Measurements from ENCODE around the gene PLCXD1. TPM values are rescaled to one million over a fixed set of nuclear protein-coding genes. Genes with fewer than 3 reads are reported as not detected.
"Not testable (repeated sequence)": the region's sequence is repeated elsewhere in the genome, so short reads cannot be mapped to it uniquely, and the experiment has no call there.

PLCXD1 gene
- total RNA-seq, 1 experiment from 2014 or later, result 8.7 TPM

DNA sequence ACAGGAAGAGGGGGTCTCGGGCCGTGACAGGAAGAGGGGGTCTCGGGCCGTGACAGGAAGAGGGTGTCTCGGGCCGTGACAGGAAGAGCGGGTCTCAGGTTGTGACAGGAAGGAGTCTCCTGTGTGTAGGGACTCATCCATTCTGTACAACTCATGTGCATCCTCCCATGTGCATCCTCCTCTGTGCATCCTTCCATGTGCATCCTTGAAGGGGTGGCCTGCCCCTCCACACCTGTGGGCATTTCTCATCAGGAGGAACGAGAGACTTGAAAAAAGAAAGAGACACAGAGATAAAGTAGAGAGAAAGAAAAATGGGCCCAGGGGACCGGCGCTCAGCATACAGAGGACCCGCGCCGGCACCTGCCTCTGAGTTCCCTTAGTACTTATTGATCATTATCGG is 30.2 kb upstream of the PLCXD1 start:
- no peak for TF ChIP-seq EZH2 (IDR thresholded peaks at IDR 0.05; ENCODE audit: low read depth)
- TF ChIP-seq, protein P1, sequence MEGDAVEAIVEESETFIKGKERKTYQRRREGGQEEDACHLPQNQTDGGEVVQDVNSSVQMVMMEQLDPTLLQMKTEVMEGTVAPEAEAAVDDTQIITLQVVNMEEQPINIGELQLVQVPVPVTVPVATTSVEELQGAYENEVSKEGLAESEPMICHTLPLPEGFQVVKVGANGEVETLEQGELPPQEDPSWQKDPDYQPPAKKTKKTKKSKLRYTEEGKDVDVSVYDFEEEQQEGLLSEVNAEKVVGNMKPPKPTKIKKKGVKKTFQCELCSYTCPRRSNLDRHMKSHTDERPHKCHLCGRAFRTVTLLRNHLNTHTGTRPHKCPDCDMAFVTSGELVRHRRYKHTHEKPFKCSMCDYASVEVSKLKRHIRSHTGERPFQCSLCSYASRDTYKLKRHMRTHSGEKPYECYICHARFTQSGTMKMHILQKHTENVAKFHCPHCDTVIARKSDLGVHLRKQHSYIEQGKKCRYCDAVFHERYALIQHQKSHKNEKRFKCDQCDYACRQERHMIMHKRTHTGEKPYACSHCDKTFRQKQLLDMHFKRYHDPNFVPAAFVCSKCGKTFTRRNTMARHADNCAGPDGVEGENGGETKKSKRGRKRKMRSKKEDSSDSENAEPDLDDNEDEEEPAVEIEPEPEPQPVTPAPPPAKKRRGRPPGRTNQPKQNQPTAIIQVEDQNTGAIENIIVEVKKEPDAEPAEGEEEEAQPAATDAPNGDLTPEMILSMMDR (conservative IDR thresholded peaks at IDR 0.05), result no peak
- ChIA-PET CTCF (no interaction called here), POLR2A (ENCODE audit: unreplicated experiment) (no interaction called here)
- Histone ChIP-seq H3K4me3 (no peak overlapping the region), H3K79me2 (ENCODE audit: low read depth) (no peaks in the 10 kb centered on the region), H2AFZ (no peak overlapping the region), H3F3A (ENCODE audit: insufficient read depth, low read depth) (no peaks in the 10 kb centered on the region), H3K36me3 (ENCODE audit: low read depth) (no peaks in the 10 kb centered on the region), H3K4me2 (no peak overlapping the region), H3K4me1 (replicated peaks; ENCODE audit: insufficient read depth) (no peaks in the 10 kb centered on the region), H3K27me3 (ENCODE audit: insufficient read depth, low read depth) (no peaks in the 10 kb centered on the region), H3K27ac (no peak overlapping the region), H4K20me1 (ENCODE audit: insufficient read depth) (no peaks in the 10 kb centered on the region), H3K9me2 (ENCODE audit: insufficient read depth) (no peaks in the 10 kb centered on the region), H3K9me3 (ENCODE audit: insufficient read depth, low read depth) (no peaks in the 10 kb centered on the region)
- no TSS peak for BruUV-seq (replicated peaks)
- intact Hi-C loops (cut with micrococcal nuclease; ENCODE audit: unreplicated experiment), result no loop called here
- no peak for DNase-seq

DNA sequence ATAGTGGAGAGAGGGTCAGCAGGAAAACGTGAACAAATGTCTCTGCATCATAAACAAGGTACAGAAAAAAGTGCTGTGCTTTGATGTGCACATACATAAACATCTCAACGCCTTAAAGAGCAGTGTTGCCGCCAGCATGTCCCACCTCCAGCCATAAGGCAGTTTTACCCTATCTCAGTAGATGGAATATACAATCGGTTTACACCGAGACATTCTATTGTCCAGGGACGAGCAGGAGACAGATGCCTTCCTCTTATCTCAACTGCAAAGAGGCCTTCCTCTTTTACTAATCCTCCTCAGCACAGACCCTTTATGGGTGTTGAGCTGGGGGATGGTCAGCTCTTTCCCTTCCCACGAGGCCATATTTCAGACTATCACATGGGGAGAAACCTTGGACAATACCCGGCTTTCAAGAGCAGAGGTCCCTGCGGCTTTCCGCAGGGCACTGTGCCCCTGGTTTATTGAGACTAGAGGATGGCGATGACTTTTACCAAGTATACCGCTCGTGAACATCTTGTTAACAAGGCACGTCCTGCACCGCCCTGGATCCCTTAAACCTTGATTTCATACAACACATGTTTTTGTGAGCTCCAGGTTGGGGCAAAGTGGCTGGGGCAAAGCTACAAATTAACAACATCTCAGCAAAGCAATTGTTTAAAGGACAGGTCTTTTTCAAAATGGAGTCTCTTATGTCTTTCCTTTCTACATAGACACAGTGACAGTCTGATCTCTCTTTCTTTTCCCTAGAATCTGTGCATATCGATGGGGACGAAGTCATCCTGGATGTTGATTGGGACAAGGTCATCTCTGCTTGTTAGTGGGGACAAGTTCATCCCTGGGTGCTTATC is 29.6 kb upstream of the PLCXD1 start:
- H3K27ac ChIP-seq; H3K9me2 ChIP-seq (ENCODE audit: insufficient read depth); H2AFZ ChIP-seq; BruUV-seq (replicated peaks); H3K4me3 ChIP-seq; H3K4me1 ChIP-seq (replicated peaks; ENCODE audit: insufficient read depth); H3K79me2 ChIP-seq (ENCODE audit: low read depth); H3K9me3 ChIP-seq (ENCODE audit: insufficient read depth, low read depth); CTCF ChIA-PET; H3K27me3 ChIP-seq (ENCODE audit: insufficient read depth, low read depth); H4K20me1 ChIP-seq (ENCODE audit: insufficient read depth); H3K36me3 ChIP-seq (ENCODE audit: low read depth); H3F3A ChIP-seq (ENCODE audit: insufficient read depth, low read depth); intact Hi-C loops (cut with micrococcal nuclease; ENCODE audit: unreplicated experiment); DNase-seq; H3K4me2 ChIP-seq; POLR2A ChIA-PET (ENCODE audit: unreplicated experiment): not testable (repeated sequence)

DNA sequence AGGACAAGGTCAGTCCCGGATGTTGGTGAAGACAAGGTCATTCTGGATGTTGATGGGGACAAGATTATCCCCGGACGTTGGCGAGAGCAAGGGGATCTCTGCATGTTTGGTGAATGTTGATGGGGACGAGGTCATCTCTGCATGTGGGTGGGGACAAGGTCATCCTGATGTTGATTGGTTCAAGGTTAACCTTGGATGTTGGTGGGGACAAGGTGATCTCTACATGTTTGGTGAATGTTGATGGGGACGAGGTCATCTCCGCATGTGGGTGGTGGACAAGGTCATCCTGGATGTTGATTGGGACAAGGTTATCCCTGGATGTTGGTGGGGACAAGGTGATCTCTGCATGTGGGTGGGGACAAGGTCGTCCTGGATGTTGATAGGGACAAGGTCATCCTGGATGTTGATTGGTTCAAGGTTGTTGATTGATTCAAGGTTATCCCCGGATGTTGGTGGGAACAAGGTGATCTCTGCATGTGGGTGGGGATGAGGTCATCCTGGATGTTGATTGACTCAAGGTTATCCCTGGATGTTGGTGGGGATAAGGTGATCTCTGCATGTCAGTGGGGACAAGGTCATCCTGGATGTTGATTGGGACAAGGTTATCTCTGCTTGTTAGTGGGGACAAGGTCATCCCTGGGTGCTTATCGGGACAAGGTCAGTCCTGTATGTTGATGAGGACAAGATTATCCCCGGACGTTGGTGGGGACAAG is 28.8 kb upstream of the PLCXD1 start:
- POLR2A ChIA-PET (ENCODE audit: unreplicated experiment), result no interaction called here
- intact Hi-C loops (cut with micrococcal nuclease; ENCODE audit: unreplicated experiment), result no loop called here
- no peaks in the 10 kb centered on the region for H3K79me2 ChIP-seq (ENCODE audit: low read depth)
- no peak overlapping the region for H3K27ac ChIP-seq
- no TSS peak for BruUV-seq (replicated peaks)
- H3K36me3 ChIP-seq (ENCODE audit: low read depth), result no peaks in the 10 kb centered on the region
- DNase-seq, result no peak
- CTCF ChIA-PET, result no interaction called here
- no peaks in the 10 kb centered on the region for H3K9me2 ChIP-seq (ENCODE audit: insufficient read depth)
- H3K4me1 ChIP-seq (replicated peaks; ENCODE audit: insufficient read depth), result no peaks in the 10 kb centered on the region
- no peak overlapping the region for H2AFZ ChIP-seq
- H3K4me3 ChIP-seq, result no peak overlapping the region
- H3F3A ChIP-seq (ENCODE audit: insufficient read depth, low read depth), result no peaks in the 10 kb centered on the region
- TF ChIP-seq, protein P1 (conservative IDR thresholded peaks at IDR 0.05), result no peak
- no peak for TF ChIP-seq EZH2 (IDR thresholded peaks at IDR 0.05; ENCODE audit: low read depth)
- H3K9me3 ChIP-seq (ENCODE audit: insufficient read depth, low read depth), result no peaks in the 10 kb centered on the region
- H4K20me1 ChIP-seq (ENCODE audit: insufficient read depth), result no peaks in the 10 kb centered on the region
- H3K4me2 ChIP-seq, result no peak overlapping the region
- H3K27me3 ChIP-seq (ENCODE audit: insufficient read depth, low read depth), result no peaks in the 10 kb centered on the region
